Natural killer cell (primary cell): ENCODE results near the gene LARGE1. TPM values are rescaled to one million over a fixed set of nuclear protein-coding genes. Genes with fewer than 3 reads are reported as not detected.

Experiments
- ATAC-seq, 3 donors: fragments of 150-1000 bp in 2 of 3; fragments of 200-7000 bp in 1 of 3; cut with Tn5 transposase; 1 replicate in 1 of 3; 2 replicates in 2 of 3; pipeline ENCODE4 v1.10.0; 2021; ENCODE audit warnings: mild to moderate bottlenecking in 2 of 3, moderate library complexity in 2 of 3
- DNase-seq, 2 donors: peaks; one replicate each; pipeline versions ENCODE4 v3.0.0 to v3.0.0-alpha.2; 2013 to 2021; ENCODE audit warnings: mixed read lengths in 1 of 2
- H3K27ac ChIP-seq: one replicate; pipeline ENCODE4 v1.5.1; 2013; ENCODE audit warnings: mild to moderate bottlenecking, low read length
- H3K27me3 ChIP-seq: one replicate; pipeline ENCODE4 v1.6.1; 2013; ENCODE audit warnings: low read length; ENCODE audit not compliant: control insufficient read depth, insufficient read depth
- H3K36me3 ChIP-seq: one replicate; pipeline ENCODE4 v1.6.1; 2013; ENCODE audit warnings: low read length; ENCODE audit not compliant: control insufficient read depth, insufficient read depth
- H3K4me1 ChIP-seq: one replicate; pipeline ENCODE4 v1.6.1; 2013; ENCODE audit warnings: low read length; ENCODE audit not compliant: control insufficient read depth, insufficient read depth
- H3K4me3 ChIP-seq: one replicate; pipeline ENCODE4 v1.5.1; 2013; ENCODE audit warnings: low read length
- H3K9me3 ChIP-seq: one replicate; pipeline ENCODE4 v1.6.1; 2013; ENCODE audit warnings: low read length; ENCODE audit not compliant: control insufficient read depth, insufficient read depth
- H3K27ac Mint-ChIP-seq, 2 donors: one replicate each; pipeline ENCODE4 v1.8.0; 2022; ENCODE audit warnings: mild to moderate bottlenecking in 2 of 2, mixed read lengths in 2 of 2, moderate library complexity in 1 of 2
- H3K27me3 Mint-ChIP-seq, 2 donors: one replicate each; pipeline ENCODE4 v1.8.0; 2022; ENCODE audit warnings: low read depth in 2 of 2, mixed read lengths in 2 of 2
- H3K36me3 Mint-ChIP-seq: one replicate; pipeline ENCODE4 v1.8.0; 2022; ENCODE audit warnings: mixed read lengths
- H3K4me1 Mint-ChIP-seq, 2 donors: one replicate each; pipeline ENCODE4 v1.8.0; 2022; ENCODE audit warnings: mixed read lengths in 2 of 2
- H3K4me3 Mint-ChIP-seq: one replicate; pipeline ENCODE4 v1.8.0; 2022; ENCODE audit warnings: mild to moderate bottlenecking, moderate library complexity, mixed read lengths
- H3K9me3 Mint-ChIP-seq, 2 donors: one replicate each; pipeline ENCODE4 v1.8.0; 2022; ENCODE audit warnings: mixed read lengths in 2 of 2
- CTCF ChIP-seq: fragments of 200-600 bp; IDR thresholded peaks from one replicate; pipeline ENCODE4 v1.8.0; 2022; ENCODE audit warnings: antibody characterized with exemption
- WGBS: methylation state at CpG from one replicate; pipeline ENCODE4 v1.1.7; 2013; ENCODE audit warnings: missing lambda C conversion rate; ENCODE audit not compliant: insufficient coverage; 5-methylcytosine and 5-hydroxymethylcytosine counted together
- intact Hi-C: fragments of 100-400 bp; cut with micrococcal nuclease; formaldehyde crosslinking; loops from one replicate; pipeline ENCODE4 v1.14.2; 2022
- total RNA-seq, 4 donors: library from RNA; stranded (reverse); fragments of 120-200 nt in 1 of 4; gene quantifications; one replicate each; pipeline versions ENCODE4 v1.2.3 to v1.2.4, GENCODE V29; 2013 to 2022

Gene LARGE1
- total RNA-seq, 3 donors from 2014 or later (not counting 1 experiment from before 2014, with no cell fraction given): 2.6 to 11.6 (median 4.1) TPM

DNA sequence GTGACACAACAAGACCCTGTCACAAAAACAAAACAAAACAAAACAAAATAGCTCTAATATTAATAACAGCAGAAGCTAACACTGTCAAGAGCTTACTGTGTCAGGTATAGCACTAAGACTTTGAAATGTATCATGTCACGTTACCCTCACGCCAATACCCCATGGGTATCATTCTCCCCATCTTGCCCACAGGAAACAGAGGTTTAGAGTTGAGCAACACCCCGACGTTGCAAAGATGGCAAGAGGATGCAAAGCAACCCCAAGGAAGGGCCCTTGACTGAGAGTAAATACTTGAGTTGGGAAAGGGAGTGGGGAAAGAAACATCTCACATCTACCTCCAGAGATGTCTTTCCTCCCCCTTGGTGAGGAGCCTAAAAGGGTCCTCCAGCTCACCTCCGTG, 366.8 kb downstream of the LARGE1 start:
- DNase-seq: peak in 1 of 2 donors; percentile 16
- ATAC-seq: peak in 2 of 3 donors; percentile 58 to 69
- intact Hi-C loops: no loop called here
- Mint-ChIP-seq H3K4me3 (no peak overlapping the region), H3K9me3 (peaks cover 0 to 4% of the 10 kb centered on the region in 2 donors), H3K36me3 (no peaks in the 10 kb centered on the region), H3K27me3 (peaks cover 4 to 5% of the 10 kb centered on the region in 2 donors), H3K4me1 (peaks cover 7 to 13% of the 10 kb centered on the region in 2 donors), H3K27ac (no peak overlapping the region)
- Histone ChIP-seq H3K4me3 (no peak overlapping the region), H3K27me3 (no peaks in the 10 kb centered on the region), H3K36me3 (no peaks in the 10 kb centered on the region), H3K27ac (no peak overlapping the region), H3K4me1 (peaks cover 31% of the 10 kb centered on the region), H3K9me3 (no peaks in the 10 kb centered on the region)
- WGBS: 28% methylated on average over 3 of the region's 5 CpGs
- TF ChIP-seq CTCF: no peak

DNA sequence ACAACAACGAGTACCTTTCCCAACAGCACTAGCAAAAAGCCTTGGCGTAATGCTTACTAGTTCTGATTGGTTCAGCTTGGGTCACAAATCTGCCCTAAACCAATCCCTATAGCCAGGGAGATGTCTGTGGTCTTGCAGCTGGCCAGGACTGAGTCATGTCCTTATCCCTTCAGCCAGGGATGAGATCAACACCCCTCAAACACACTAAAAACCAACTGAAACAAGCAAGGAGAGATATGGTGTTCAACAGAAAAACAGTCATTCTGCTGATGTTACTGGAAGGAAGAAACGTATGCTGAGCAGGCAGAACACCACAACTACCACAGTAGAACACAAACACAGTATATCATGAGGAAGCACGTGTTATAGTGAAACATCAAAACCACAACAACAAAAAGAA, 375.6 kb downstream of the LARGE1 start:
- Histone ChIP-seq H3K4me3 (no peak overlapping the region), H3K27me3 (no peaks in the 10 kb centered on the region), H3K9me3 (no peaks in the 10 kb centered on the region), H3K4me1 (peaks cover 4% of the 10 kb centered on the region), H3K27ac (no peak overlapping the region), H3K36me3 (no peaks in the 10 kb centered on the region)
- Mint-ChIP-seq H3K36me3 (no peaks in the 10 kb centered on the region), H3K4me3 (no peak overlapping the region), H3K9me3 (peaks cover 2 to 3% of the 10 kb centered on the region in 2 donors), H3K27ac (no peak overlapping the region), H3K27me3 (no peaks in the 10 kb centered on the region), H3K4me1 (no peaks in the 10 kb centered on the region)
- ATAC-seq (no peak), DNase-seq (no peak)
- WGBS: 44% methylated on average over 4 of the region's 4 CpGs
- TF ChIP-seq CTCF: no peak
- intact Hi-C loops: no loop called here

DNA sequence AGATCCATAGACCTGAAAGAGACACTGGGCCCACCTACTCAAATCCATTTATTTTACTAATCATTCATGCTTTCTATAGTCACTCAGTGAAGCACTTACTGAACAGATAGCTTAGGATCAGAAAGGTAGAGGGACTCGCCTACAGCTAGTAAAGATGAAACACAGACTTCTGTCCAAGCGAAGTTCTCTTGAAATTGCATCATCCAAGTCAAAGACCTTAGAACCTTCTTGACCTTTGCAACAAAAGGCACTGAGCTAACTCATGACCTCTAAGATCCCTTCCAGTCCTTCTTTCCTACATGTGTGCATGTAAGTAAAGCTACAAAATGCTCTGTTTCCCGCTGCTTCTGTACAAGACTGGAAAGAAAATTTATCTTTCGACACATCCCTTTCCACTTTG, 377.6 kb downstream of the LARGE1 start:
- no peaks in the 10 kb centered on the region for H3K27me3 ChIP-seq
- Mint-ChIP-seq H3K4me3 (no peak overlapping the region), H3K36me3 (no peaks in the 10 kb centered on the region), H3K27ac (no peak overlapping the region), H3K27me3 (no peaks in the 10 kb centered on the region), H3K9me3 (peaks cover 0 to 3% of the 10 kb centered on the region in 2 donors), H3K4me1 (no peaks in the 10 kb centered on the region)
- WGBS: 92% methylated on average over 4 of the region's 4 CpGs
- intact Hi-C loops: no loop called here
- H3K27ac ChIP-seq: no peak overlapping the region
- no peak for ATAC-seq
- H3K9me3 ChIP-seq: no peaks in the 10 kb centered on the region
- no peak for TF ChIP-seq CTCF
- H3K36me3 ChIP-seq: no peaks in the 10 kb centered on the region
- no peak overlapping the region for H3K4me3 ChIP-seq
- H3K4me1 ChIP-seq: peaks cover 4% of the 10 kb centered on the region
- no peak for DNase-seq

DNA sequence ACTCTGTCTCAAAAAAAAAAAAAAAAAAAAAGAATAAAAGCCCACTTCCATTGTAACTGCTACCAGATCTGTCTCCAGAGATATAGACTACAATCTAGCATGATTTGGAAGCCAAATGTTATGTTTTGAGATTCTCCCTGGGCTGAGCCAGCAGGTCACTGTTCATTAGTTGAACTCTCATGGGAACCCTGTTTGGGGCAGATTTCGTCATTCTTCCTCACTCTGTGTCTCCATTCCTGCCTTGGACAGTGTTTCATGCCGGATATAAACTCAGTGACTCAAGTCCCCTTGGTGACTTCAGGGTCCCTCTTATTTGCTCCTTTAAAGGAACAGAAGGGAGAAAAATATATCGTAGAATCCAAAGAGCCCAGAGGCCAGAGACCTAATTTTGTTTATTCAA, 378.1 kb downstream of the LARGE1 start:
- Histone ChIP-seq H3K4me1 (peaks cover 4% of the 10 kb centered on the region), H3K27ac (no peak overlapping the region), H3K9me3 (no peaks in the 10 kb centered on the region), H3K4me3 (no peak overlapping the region), H3K36me3 (no peaks in the 10 kb centered on the region), H3K27me3 (no peaks in the 10 kb centered on the region)
- Mint-ChIP-seq H3K27me3 (no peaks in the 10 kb centered on the region), H3K36me3 (no peaks in the 10 kb centered on the region), H3K27ac (no peak overlapping the region), H3K4me1 (no peaks in the 10 kb centered on the region), H3K9me3 (peaks cover 0 to 3% of the 10 kb centered on the region in 2 donors), H3K4me3 (no peak overlapping the region)
- no peak for ATAC-seq
- TF ChIP-seq CTCF: no peak
- DNase-seq: no peak
- whole genome bisulfite sequencing: 85% methylated on average over 2 of the region's 3 CpGs
- intact Hi-C loops: no loop called here
